DOHH2 (cell line): ENCODE results near the gene RAD52.

ENCODE experiments used
- H3F3A ChIP-seq: fragments of 200-600 bp; sonication (generic), shearing (Covaris generic); 2 replicates; pipeline ENCODE4 v1.6.0; 2016; ENCODE audit warnings: antibody characterized with exemption, mild to moderate bottlenecking; ENCODE audit not compliant: control insufficient read depth, insufficient read depth
- H3K27ac ChIP-seq: fragments of 200-600 bp; sonication (generic); 2 replicates; pipeline ENCODE4 v1.5.1; 2014; ENCODE audit warnings: low read depth, mild to moderate bottlenecking, low read length, moderate library complexity
- H3K27me3 ChIP-seq: fragments of 200-600 bp; sonication (generic); 2 replicates; pipeline ENCODE4 v1.6.1; 2014; ENCODE audit warnings: mild to moderate bottlenecking, low read length, mixed read lengths; ENCODE audit not compliant: control insufficient read depth
- H3K36me3 ChIP-seq: fragments of 200-600 bp; sonication (generic); 2 replicates; pipeline ENCODE4 v1.6.1; 2014; ENCODE audit warnings: mild to moderate bottlenecking, low read length, moderate library complexity, mixed read lengths; ENCODE audit not compliant: control insufficient read depth
- H3K4me1 ChIP-seq: fragments of 200-600 bp; sonication (generic); 2 replicates; pipeline ENCODE4 v1.6.1; 2014; ENCODE audit warnings: mild to moderate bottlenecking, low read length, mixed read lengths; ENCODE audit not compliant: control insufficient read depth
- H3K4me2 ChIP-seq: fragments of 200-600 bp; sonication (generic); 2 replicates; pipeline ENCODE4 v1.6.0; 2014; ENCODE audit warnings: mild to moderate bottlenecking, low read length, moderate library complexity
- H3K4me3 ChIP-seq: fragments of 200-600 bp; sonication (generic); 2 replicates; pipeline ENCODE4 v1.5.1; 2014; ENCODE audit warnings: mild to moderate bottlenecking, low read length, mixed read lengths
- H3K79me2 ChIP-seq: fragments of 200-600 bp; sonication (generic); 2 replicates; pipeline ENCODE4 v1.6.1; 2014; ENCODE audit warnings: mild to moderate bottlenecking, low read length, mixed read lengths; ENCODE audit not compliant: control insufficient read depth
- H3K9me2 ChIP-seq: fragments of 200-600 bp; sonication (generic); replicated peaks from 2 replicates; pipeline ENCODE4 v1.6.1; 2014; ENCODE audit warnings: mild to moderate bottlenecking, low read length, mixed read lengths; ENCODE audit not compliant: control insufficient read depth
- H3K9me3 ChIP-seq: fragments of 200-600 bp; sonication (generic); 2 replicates; pipeline ENCODE4 v1.6.1; 2014; ENCODE audit warnings: antibody characterized with exemption, low read length, mixed read lengths; ENCODE audit not compliant: control insufficient read depth, insufficient read depth
- H4K20me1 ChIP-seq: fragments of 200-600 bp; sonication (generic); 2 replicates; pipeline ENCODE4 v1.6.0; 2014; ENCODE audit warnings: low read depth, mild to moderate bottlenecking, antibody characterized with exemption, low read length, moderate library complexity; ENCODE audit not compliant: control insufficient read depth, insufficient read depth
- CTCF ChIP-seq: fragments of 200-600 bp; sonication (generic); IDR thresholded peaks from one replicate; pipeline ENCODE4 v1.5.1; 2014; ENCODE audit warnings: antibody characterized with exemption, mild to moderate bottlenecking, low read depth, low read length; ENCODE audit not compliant: poor library complexity, severe bottlenecking
- EZH2phosphoT487 ChIP-seq: fragments of 200-600 bp; sonication (generic); IDR thresholded peaks from 2 replicates; pipeline ENCODE4 v1.6.1; 2017; ENCODE audit warnings: borderline replicate concordance, mild to moderate bottlenecking, antibody characterized with exemption, low read length, moderate library complexity, mixed read lengths

Gene RAD52

GRCh38 chr12:931591-931990 is 17.9 kb downstream of the RAD52 start:
- peaks cover 6% of the 10 kb centered on the region for H3K79me2 ChIP-seq
- H3K9me2 ChIP-seq, result no peaks in the 10 kb centered on the region
- peaks cover 51% of the 10 kb centered on the region for H3K36me3 ChIP-seq
- no peak overlapping the region for H3K4me3 ChIP-seq
- H3K27ac ChIP-seq, result no peak overlapping the region
- H3K4me2 ChIP-seq, result no peak overlapping the region
- H3F3A ChIP-seq, result peaks cover 3% of the 10 kb centered on the region; the same call in 1 of the 2 replicates
- no peaks in the 10 kb centered on the region for H3K4me1 ChIP-seq
- no peaks in the 10 kb centered on the region for H4K20me1 ChIP-seq
- H3K27me3 ChIP-seq, result no peaks in the 10 kb centered on the region
- no peaks in the 10 kb centered on the region for H3K9me3 ChIP-seq
- TF ChIP-seq CTCF (no peak), EZH2phosphoT487 (no peak)

GRCh38 chr12:931060-931459 is 18.4 kb downstream of the RAD52 start:
- Histone ChIP-seq H3K36me3 (peaks cover 54% of the 10 kb centered on the region), H3K9me3 (no peaks in the 10 kb centered on the region), H3F3A (peaks cover 3% of the 10 kb centered on the region; the same call in 1 of the 2 replicates), H4K20me1 (no peaks in the 10 kb centered on the region), H3K4me3 (no peak overlapping the region), H3K4me2 (no peak overlapping the region), H3K9me2 (no peaks in the 10 kb centered on the region), H3K27ac (no peak overlapping the region), H3K4me1 (no peaks in the 10 kb centered on the region), H3K79me2 (peaks cover 4% of the 10 kb centered on the region), H3K27me3 (no peaks in the 10 kb centered on the region)
- no peak for TF ChIP-seq CTCF
- no peak for TF ChIP-seq EZH2phosphoT487

- no peaks in the 10 kb centered on the region for H3K79me2 ChIP-seq
- no peaks in the 10 kb centered on the region for H3K27me3 ChIP-seq
- H3K9me2 ChIP-seq, result no peaks in the 10 kb centered on the region
- no peak overlapping the region for H3K27ac ChIP-seq
- H4K20me1 ChIP-seq, result no peaks in the 10 kb centered on the region
- H3F3A ChIP-seq, result peaks cover 3% of the 10 kb centered on the region; the same call in 1 of the 2 replicates
- H3K36me3 ChIP-seq, result peaks cover 66% of the 10 kb centered on the region
- no peak overlapping the region for H3K4me2 ChIP-seq
- no peaks in the 10 kb centered on the region for H3K4me1 ChIP-seq
- TF ChIP-seq CTCF, result no peak
- no peak for TF ChIP-seq EZH2phosphoT487
- no peaks in the 10 kb centered on the region for H3K9me3 ChIP-seq
- H3K4me3 ChIP-seq, result no peak overlapping the region
These were observed 22.9 kb downstream of the RAD52 start for GRCh38 chr12:926641-927040.

- H3K4me1 ChIP-seq, result no peaks in the 10 kb centered on the region
- H4K20me1 ChIP-seq, result no peaks in the 10 kb centered on the region
- H3K79me2 ChIP-seq, result no peaks in the 10 kb centered on the region
- H3K9me3 ChIP-seq, result no peaks in the 10 kb centered on the region
- H3F3A ChIP-seq, result peaks cover 6% of the 10 kb centered on the region; the same call in 1 of the 2 replicates
- no peak overlapping the region for H3K4me3 ChIP-seq
- H3K9me2 ChIP-seq, result no peaks in the 10 kb centered on the region
- H3K36me3 ChIP-seq, result peaks cover 39% of the 10 kb centered on the region
- no peak overlapping the region for H3K27ac ChIP-seq
- TF ChIP-seq EZH2phosphoT487, result no peak
- TF ChIP-seq CTCF, result no peak
- H3K27me3 ChIP-seq, result no peaks in the 10 kb centered on the region
- H3K4me2 ChIP-seq, result no peak overlapping the region
These were observed 27.2 kb downstream of the RAD52 start for GRCh38 chr12:922285-922684.
